MV-4-11 (cell line): ENCODE results near the gene ZNF524.

Experiments
- DNase-seq: peaks from one replicate; lab custom pipeline; 2025; lab: John Stamatoyannopoulos, UW

ZNF524 gene

GRCh38 chr19:55642153-55643002, 42.3 kb downstream of the ZNF524 start:
- DNase-seq, result no peak

GRCh38 chr19:55643003-55643886, 43.2 kb downstream of the ZNF524 start, which contains the start of gene ZNF581:
TSS of gene ZNF581 (plus strand) at chr19:55643649. CDS start at chr19:55644572, 923 bp downstream.
- DNase-seq, result peak; percentile 74

- no peak for DNase-seq
Observed at GRCh38 chr19:55643887-55644176, 43.7 kb downstream of the ZNF524 start.

GRCh38 chr19:55644191-55644833, 44.2 kb downstream of the ZNF524 start:
- DNase-seq, result no peak

- no peak for DNase-seq
Observed at GRCh38 chr19:55644842-55645511, 44.9 kb downstream of the ZNF524 start.

- no peak for DNase-seq
Observed at GRCh38 chr19:55645512-55645881, 45.4 kb downstream of the ZNF524 start.

- DNase-seq, result no peak
Observed at GRCh38 chr19:55646889-55647731, 47.0 kb downstream of the ZNF524 start.

- peak; percentile 52 for DNase-seq
Observed at GRCh38 chr19:55647732-55648584, 47.9 kb downstream of the ZNF524 start, which contains the start of gene CCDC106. TSS of gene CCDC106 (plus strand) at chr19:55648212. CDS start at chr19:55649047, 835 bp downstream.

GRCh38 chr19:55648585-55649267, 48.6 kb downstream of the ZNF524 start:
- no peak for DNase-seq

GRCh38 chr19:55649268-55650125, 49.4 kb downstream of the ZNF524 start:
- DNase-seq, result no peak

GRCh38 chr19:55650126-55650557, 50.1 kb downstream of the ZNF524 start:
- DNase-seq, result no peak

- no peak for DNase-seq
Observed at GRCh38 chr19:55650602-55651230, 50.6 kb downstream of the ZNF524 start.

- DNase-seq, result no peak
Observed at GRCh38 chr19:55651236-55651635, 51.1 kb downstream of the ZNF524 start.

- DNase-seq, result no peak
Observed at GRCh38 chr19:55652311-55653128, 52.4 kb downstream of the ZNF524 start.
